ENCODE data around the gene VSIG2.

- TF ChIP-seq EZH2 (IDR thresholded peaks at IDR 0.05; ENCODE audit: low read length, missing control alignments) (no peak), CTCF (conservative IDR thresholded peaks at IDR 0.05 in 1 of 2, IDR thresholded peaks at IDR 0.05 in 1 of 2; ENCODE audit: low read depth in 1 of 2, low read length in 2 of 2) (no peak)
Measured at GRCh38 chr11:124700028-124700427, 52.0 kb downstream of the VSIG2 start.

Measured in fibroblast of lung (primary cell).